Endothelial cell of umbilical vein (primary cell): ENCODE results near the gene RACGAP1. TPM values are rescaled to one million over a fixed set of nuclear protein-coding genes. Genes with fewer than 3 reads are reported as not detected.

Experiments used
- BruUV-seq: library from RNA; stranded (reverse); fragments of 400-500 nt; replicated peaks from 2 replicates; lab custom pipeline; 2021; lab: Mats Ljungman, UMichigan
- CTCF ChIA-PET: fragments of 300-600, 350-600 bp; sonication (Branson Sonifier 250); formaldehyde crosslinking; loops from one replicate; lab custom pipeline; 2021; ENCODE audit warnings: antibody characterized with exemption, inconsistent platforms; lab: Charles Lee
- POLR2A ChIA-PET: fragments of 300-600, 350-600 bp; sonication (Branson Sonifier 250); formaldehyde crosslinking; loops from one replicate; lab custom pipeline; 2021; ENCODE audit warnings: antibody characterized with exemption, inconsistent platforms; lab: Charles Lee
- DNase-seq: peaks from one replicate; pipeline ENCODE4 v3.0.0-alpha.2; 2011; ENCODE audit warnings: low read depth, low spot score
- FAIRE-seq: peaks from 2 replicates; lab custom pipeline; 2011; peaks lifted over from hg19 to GRCh38; lab: Jason Lieb, UNC
- H2AFZ ChIP-seq: 2 replicates; pipeline ENCODE4 v1.6.0; 2012; ENCODE audit warnings: low read depth, low read length, control low read depth, inconsistent platforms
- H3K27ac ChIP-seq: 2 replicates; pipeline ENCODE4 v1.5.1; 2011; ENCODE audit warnings: low read depth, mild to moderate bottlenecking, control low read depth, low read length, moderate library complexity; ENCODE audit not compliant: insufficient read depth
- H3K27me3 ChIP-seq, 2 experiments: 2 replicates each; pipeline versions ENCODE4 v1.6.0 to v1.6.1; 2011; ENCODE audit warnings: low read length in 2 of 2, mixed read lengths in 1 of 2; ENCODE audit not compliant: control insufficient read depth in 2 of 2, insufficient read depth in 2 of 2
- H3K36me3 ChIP-seq, 2 experiments: 2 replicates in 1 of 2; 3 replicates in 1 of 2; pipeline ENCODE4 v1.5.1; 2011; ENCODE audit warnings: low read length in 2 of 2, mild to moderate bottlenecking in 1 of 2, moderate library complexity in 1 of 2; ENCODE audit not compliant: control insufficient read depth in 2 of 2, insufficient read depth in 2 of 2; ENCODE audit errors: extremely low read depth in 1 of 2
- H3K4me1 ChIP-seq: 3 replicates; pipeline ENCODE4 v1.5.1; 2011; ENCODE audit warnings: mild to moderate bottlenecking, low read length; ENCODE audit not compliant: control insufficient read depth, insufficient read depth; ENCODE audit errors: extremely low read depth
- H3K4me2 ChIP-seq: 2 replicates; pipeline ENCODE4 v1.6.1; 2011; ENCODE audit warnings: low read length, control low read depth, mixed read lengths; ENCODE audit not compliant: insufficient read depth
- H3K4me3 ChIP-seq, 3 experiments: fragments of 200-600 bp in 1 of 3; sonication (generic), shearing (Covaris generic) in 1 of 3; replicated peaks in 1 of 3; 2 replicates each; pipeline ENCODE4 v1.5.1; 2011 to 2016; ENCODE audit warnings: control low read depth in 3 of 3, low read length in 3 of 3, mild to moderate bottlenecking in 2 of 3, inconsistent platforms in 1 of 3, low read depth in 1 of 3, moderate library complexity in 1 of 3; ENCODE audit not compliant: insufficient read depth in 1 of 3
- H3K79me2 ChIP-seq: 2 replicates; pipeline ENCODE4 v1.6.0; 2012; ENCODE audit warnings: low read length, inconsistent platforms; ENCODE audit not compliant: control insufficient read depth, insufficient read depth
- H3K9ac ChIP-seq: replicated peaks from 2 replicates; pipeline ENCODE3; 2011; ENCODE audit warnings: low read length, control low read depth; ENCODE audit not compliant: insufficient read depth; ENCODE audit errors: extremely low read depth
- H3K9me1 ChIP-seq: replicated peaks from 3 replicates; pipeline ENCODE4 v1.6.0; 2011; ENCODE audit warnings: mild to moderate bottlenecking, low read length; ENCODE audit not compliant: control insufficient read depth, insufficient read depth; ENCODE audit errors: extremely low read depth
- H3K9me3 ChIP-seq: replicated peaks from 2 replicates; pipeline ENCODE4 v1.5.1; 2012; ENCODE audit warnings: low read length, inconsistent platforms; ENCODE audit not compliant: control insufficient read depth, insufficient read depth
- H4K20me1 ChIP-seq: replicated peaks from 2 replicates; pipeline ENCODE3; 2011; ENCODE audit warnings: mild to moderate bottlenecking, low read length; ENCODE audit not compliant: control insufficient read depth, insufficient read depth; ENCODE audit errors: extremely low read depth
- EZH2 ChIP-seq: IDR thresholded peaks from 2 replicates; pipeline ENCODE4 v1.6.1; 2012; ENCODE audit warnings: borderline replicate concordance, low read depth, mild to moderate bottlenecking, moderate library complexity, low read length, inconsistent platforms; ENCODE audit not compliant: severe bottlenecking
- FOS ChIP-seq: IDR thresholded peaks from 2 replicates; pipeline ENCODE4 v1.6.1; 2011; ENCODE audit warnings: mild to moderate bottlenecking, low read length, moderate library complexity, borderline replicate concordance; ENCODE audit not compliant: insufficient read depth
- GATA2 ChIP-seq: IDR thresholded peaks from 2 replicates; pipeline ENCODE4 v1.7.0; 2011; ENCODE audit warnings: low read depth, mild to moderate bottlenecking, moderate library complexity, mixed read lengths, low read length; ENCODE audit not compliant: insufficient read length, insufficient read depth
- JUN ChIP-seq: IDR thresholded peaks from 2 replicates; pipeline ENCODE4 v1.6.1; 2011; ENCODE audit warnings: borderline replicate concordance, low read depth; ENCODE audit not compliant: insufficient read length, insufficient read depth
- MYC ChIP-seq: IDR thresholded peaks from one replicate; pipeline ENCODE4 v1.6.1; 2011; ENCODE audit warnings: mild to moderate bottlenecking, low read depth, low read length
- POLR2A ChIP-seq: IDR thresholded peaks from 2 replicates; pipeline ENCODE4 v1.6.1; 2012; ENCODE audit warnings: low read depth, mild to moderate bottlenecking, control low read depth, low read length
- POLR2AphosphoS5 ChIP-seq: IDR thresholded peaks from 2 replicates; pipeline ENCODE4 v1.6.1; 2012; ENCODE audit warnings: low read depth, mild to moderate bottlenecking, control low read depth, low read length, moderate library complexity; ENCODE audit not compliant: insufficient read depth
- dilution Hi-C: fragments of 300-500 bp; cut with MboI; formaldehyde crosslinking; loops from one replicate; pipeline ENCODE4 v1.15.0; 2019; ENCODE audit warnings: low sequenced_read_pairs; ENCODE audit not compliant: extremely low pct_ligation_motif_present
- intact Hi-C: fragments of 100-400 bp; cut with micrococcal nuclease; formaldehyde crosslinking; loops from one replicate; pipeline ENCODE4 v1.10.0; 2022
- polyA plus RNA-seq, 4 experiments: library from polyadenylated mRNA; depleted of rRNA in 3 of 4; stranded (reverse) in 3 of 4; unstranded in 1 of 4; fragments of >200 nt; gene quantifications; 2 replicates each; pipeline versions ENCODE4 v1.2.1 to v1.2.3, GENCODE V29; 2011 to 2012; ENCODE audit warnings: missing spikeins in 1 of 4
- total RNA-seq: library from RNA; stranded (reverse); gene quantifications from 2 replicates; pipeline ENCODE4 v1.2.3, GENCODE V29; 2021
- TF ChIP-seq, protein P1 (sequence below): IDR thresholded peaks from 2 replicates; pipeline ENCODE4 v1.6.1; 2011; ENCODE audit not compliant: insufficient read depth, insufficient read length
- TF ChIP-seq, protein P2 (sequence below), 2 donors: IDR thresholded peaks; 1 replicate in 1 of 2; 2 replicates in 1 of 2; pipeline ENCODE4 v1.5.1; 2011; ENCODE audit warnings: low read length in 2 of 2, mild to moderate bottlenecking in 2 of 2, moderate library complexity in 2 of 2, control low read depth in 1 of 2, inconsistent platforms in 1 of 2, low read depth in 1 of 2; ENCODE audit not compliant: insufficient read depth in 1 of 2; ENCODE audit errors: extremely low read depth in 1 of 2

Gene RACGAP1
- total and polyA plus RNA-seq, 2 donors (not counting 3 experiments of a cell fraction or from before 2014, with no cell fraction given), result 16.5 to 56.3 TPM

DNA sequence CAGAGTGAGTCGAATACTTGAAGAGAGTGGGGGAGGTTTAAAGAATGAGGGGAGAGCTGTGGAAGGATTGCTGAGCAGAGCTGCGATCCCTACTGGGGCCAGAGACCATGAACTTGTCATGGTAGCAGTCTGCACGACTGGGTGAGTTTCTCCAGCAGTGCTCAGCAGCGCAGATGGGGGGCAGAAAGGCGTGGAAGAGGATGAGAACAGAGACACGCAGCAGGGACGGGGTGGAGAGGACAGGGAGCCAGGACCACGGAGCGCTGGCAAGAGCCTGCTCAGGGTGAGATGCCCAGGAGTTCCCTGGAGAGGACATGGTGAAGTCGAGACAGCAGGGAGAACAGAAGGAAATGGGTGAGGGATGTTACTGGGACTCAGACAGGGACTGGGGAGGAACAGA is 54.6 kb downstream of the RACGAP1 start:
- Histone ChIP-seq H3K9me1 (no peaks in the 10 kb centered on the region), H3K27ac (no peak overlapping the region), H3K4me1 (peaks cover 4% of the 10 kb centered on the region), H3K79me2 (no peaks in the 10 kb centered on the region), H3K9ac (no peak overlapping the region), H4K20me1 (no peaks in the 10 kb centered on the region), H3K4me3 (no peak overlapping the region), H3K36me3 (no peaks in the 10 kb centered on the region), H3K9me3 (no peaks in the 10 kb centered on the region), H2AFZ (no peak overlapping the region), H3K27me3 (peaks cover 16 to 18% of the 10 kb centered on the region in 2 experiments), H3K4me2 (no peak overlapping the region)
- ChIA-PET POLR2A (no interaction called here), CTCF (interaction anchor here (1.4 to 11.4 kb wide), 6 partner anchors 11 to 114 kb away, joined by 4 to 317 read pairs (median 147); partner anchors contain the start of genes ASIC1 and SMARCD1)
- TF ChIP-seq JUN (no peak), POLR2AphosphoS5 (no peak), EZH2 (no peak), MYC (no peak), GATA2 (no peak), POLR2A (no peak), FOS (no peak)
- TF ChIP-seq, protein P1, sequence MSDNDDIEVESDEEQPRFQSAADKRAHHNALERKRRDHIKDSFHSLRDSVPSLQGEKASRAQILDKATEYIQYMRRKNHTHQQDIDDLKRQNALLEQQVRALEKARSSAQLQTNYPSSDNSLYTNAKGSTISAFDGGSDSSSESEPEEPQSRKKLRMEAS, result no peak
- TF ChIP-seq, protein P2, sequence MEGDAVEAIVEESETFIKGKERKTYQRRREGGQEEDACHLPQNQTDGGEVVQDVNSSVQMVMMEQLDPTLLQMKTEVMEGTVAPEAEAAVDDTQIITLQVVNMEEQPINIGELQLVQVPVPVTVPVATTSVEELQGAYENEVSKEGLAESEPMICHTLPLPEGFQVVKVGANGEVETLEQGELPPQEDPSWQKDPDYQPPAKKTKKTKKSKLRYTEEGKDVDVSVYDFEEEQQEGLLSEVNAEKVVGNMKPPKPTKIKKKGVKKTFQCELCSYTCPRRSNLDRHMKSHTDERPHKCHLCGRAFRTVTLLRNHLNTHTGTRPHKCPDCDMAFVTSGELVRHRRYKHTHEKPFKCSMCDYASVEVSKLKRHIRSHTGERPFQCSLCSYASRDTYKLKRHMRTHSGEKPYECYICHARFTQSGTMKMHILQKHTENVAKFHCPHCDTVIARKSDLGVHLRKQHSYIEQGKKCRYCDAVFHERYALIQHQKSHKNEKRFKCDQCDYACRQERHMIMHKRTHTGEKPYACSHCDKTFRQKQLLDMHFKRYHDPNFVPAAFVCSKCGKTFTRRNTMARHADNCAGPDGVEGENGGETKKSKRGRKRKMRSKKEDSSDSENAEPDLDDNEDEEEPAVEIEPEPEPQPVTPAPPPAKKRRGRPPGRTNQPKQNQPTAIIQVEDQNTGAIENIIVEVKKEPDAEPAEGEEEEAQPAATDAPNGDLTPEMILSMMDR (IDR thresholded peaks at IDR 0.05; ENCODE audit: extremely low read depth in 1 of 2, insufficient read depth in 1 of 2, low read depth in 1 of 2, low read length in 2 of 2), result no peak
- no TSS peak for BruUV-seq
- dilution Hi-C loops, result loop anchor here (25.0 kb wide), 1 partner anchor 92 kb away; the partner anchor contains the start of gene ASIC1
- DNase-seq (no peak), FAIRE-seq (no peak)
- intact Hi-C loops, result no loop called here
